H4 (cell line): Measurements from ENCODE around the gene CKMT1B. TPM values are rescaled to one million over a fixed set of nuclear protein-coding genes. Genes with fewer than 3 reads are reported as not detected.
"Not testable (repeated sequence)": the region's sequence is repeated elsewhere in the genome, so short reads cannot be mapped to it uniquely, and the experiment has no call there.

Experiments
- DNase-seq: peaks from one replicate; pipeline ENCODE4 v3.0.0-alpha.2; 2015; ENCODE audit warnings: low spot score
- total RNA-seq: library from RNA; depleted of rRNA; stranded (reverse); fragments of >200 nt; shearing (Covaris generic); gene quantifications from 2 replicates; pipeline ENCODE4 v1.2.3, GENCODE V29; 2014; rRNA removed

Gene CKMT1B
- total RNA-seq: 0.95 TPM in 1 of 2 replicates, not detected in the other

DNA sequence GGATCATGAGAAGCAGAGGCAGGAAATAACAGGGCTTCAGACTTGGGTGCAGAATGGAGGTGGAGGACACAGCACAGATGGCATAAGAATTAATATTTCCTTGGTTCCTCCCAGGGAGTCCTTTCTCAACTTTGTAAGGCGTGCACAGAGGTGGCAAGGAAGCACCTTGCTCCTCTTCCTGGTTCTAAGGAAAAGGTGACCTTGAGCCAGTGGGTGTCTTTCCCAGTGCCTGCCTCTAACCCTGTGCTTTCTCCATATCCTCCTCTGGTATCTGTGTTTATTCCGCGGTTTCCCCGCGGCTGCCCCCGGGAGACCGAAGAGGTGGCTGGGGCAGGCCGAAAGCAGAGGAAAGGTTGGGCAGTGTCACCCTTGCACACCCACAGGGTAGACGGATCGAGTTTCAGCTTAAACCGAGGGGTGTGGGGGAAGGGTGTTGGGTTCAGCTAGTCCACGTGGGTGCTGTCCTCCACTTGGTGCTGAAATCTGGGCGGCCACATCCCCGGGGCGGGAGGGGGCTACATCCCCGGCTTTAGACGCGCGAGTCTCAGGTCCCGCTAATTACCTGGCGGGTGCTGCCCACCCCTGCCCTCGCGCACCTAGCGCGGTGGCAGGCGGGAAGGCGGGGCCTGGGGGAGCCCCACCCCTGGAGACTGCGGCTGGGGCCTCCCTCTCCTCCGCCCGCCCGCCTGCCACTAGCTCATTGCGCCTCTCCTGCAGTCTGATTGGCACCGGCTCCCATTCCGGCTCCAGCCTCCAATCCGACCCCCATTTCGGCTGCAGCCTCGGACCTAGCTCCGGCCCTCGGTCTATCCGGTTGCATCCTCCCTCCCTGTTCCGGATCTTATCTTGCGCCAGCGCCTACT lies at the start of gene CKMT1B:
TSS of gene CKMT1B (plus strand) at position 700 of the 863 bp plus-strand sequence. CDS start 192 bp downstream, outside the sequence.
- not testable (repeated sequence) for DNase-seq

DNA sequence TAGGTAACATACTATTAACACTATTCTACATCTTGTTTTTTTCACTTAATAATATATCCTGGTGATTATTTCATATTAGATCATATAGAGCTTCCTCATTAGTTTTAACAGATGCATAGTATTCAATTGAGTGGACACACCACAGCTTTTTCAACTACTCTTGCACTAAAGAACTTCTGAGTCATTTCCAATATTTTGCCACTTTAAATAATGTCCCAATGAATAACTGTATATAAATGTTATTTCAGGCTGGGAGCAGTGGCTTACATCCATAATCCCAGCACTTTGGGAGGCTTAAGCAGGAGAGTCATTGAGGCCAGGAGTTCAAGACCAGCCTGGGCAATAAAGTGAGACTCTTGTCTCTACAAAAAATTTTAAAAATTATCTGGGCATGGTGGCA lies 49.6 kb upstream of the CKMT1B start:
- no peak for DNase-seq

DNA sequence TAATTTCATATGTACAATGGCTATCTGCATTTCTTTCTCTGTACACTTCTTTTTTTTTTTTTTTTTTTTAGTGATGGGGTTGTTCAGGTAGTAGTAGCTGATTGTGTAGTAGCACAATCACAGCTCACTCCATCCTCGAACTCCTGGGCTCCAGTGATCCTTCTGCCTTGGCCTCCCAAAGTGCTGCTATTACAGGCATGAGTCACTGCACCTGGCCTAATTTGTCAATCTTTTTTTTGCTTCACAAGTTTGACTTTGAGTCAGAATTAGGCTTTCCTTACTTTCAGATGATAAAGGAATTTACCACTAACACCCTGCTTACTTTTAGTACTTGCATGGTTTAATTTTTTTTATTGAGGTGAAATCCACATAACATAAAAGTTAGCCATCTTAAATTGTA lies 48.4 kb upstream of the CKMT1B start:
- no peak for DNase-seq

DNA sequence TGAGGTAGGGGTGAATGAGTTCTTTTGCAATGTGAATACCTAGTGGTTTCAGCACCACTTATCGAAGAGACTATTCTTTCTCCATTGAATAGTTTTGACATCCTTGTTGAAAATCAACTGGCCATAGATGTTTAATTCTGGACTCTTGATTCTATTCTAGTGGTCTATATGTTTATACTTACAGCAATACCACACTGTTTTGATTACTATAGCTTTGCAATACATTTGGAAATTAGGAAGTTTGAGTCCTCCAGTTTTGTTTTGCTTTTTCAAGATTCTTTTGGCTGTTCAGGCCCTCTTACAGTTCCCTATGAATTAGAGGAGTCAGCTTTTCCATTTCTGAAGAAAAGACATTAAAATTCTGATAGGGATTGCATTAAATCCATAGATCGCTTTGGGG lies 46.3 kb upstream of the CKMT1B start:
- no peak for DNase-seq

DNA sequence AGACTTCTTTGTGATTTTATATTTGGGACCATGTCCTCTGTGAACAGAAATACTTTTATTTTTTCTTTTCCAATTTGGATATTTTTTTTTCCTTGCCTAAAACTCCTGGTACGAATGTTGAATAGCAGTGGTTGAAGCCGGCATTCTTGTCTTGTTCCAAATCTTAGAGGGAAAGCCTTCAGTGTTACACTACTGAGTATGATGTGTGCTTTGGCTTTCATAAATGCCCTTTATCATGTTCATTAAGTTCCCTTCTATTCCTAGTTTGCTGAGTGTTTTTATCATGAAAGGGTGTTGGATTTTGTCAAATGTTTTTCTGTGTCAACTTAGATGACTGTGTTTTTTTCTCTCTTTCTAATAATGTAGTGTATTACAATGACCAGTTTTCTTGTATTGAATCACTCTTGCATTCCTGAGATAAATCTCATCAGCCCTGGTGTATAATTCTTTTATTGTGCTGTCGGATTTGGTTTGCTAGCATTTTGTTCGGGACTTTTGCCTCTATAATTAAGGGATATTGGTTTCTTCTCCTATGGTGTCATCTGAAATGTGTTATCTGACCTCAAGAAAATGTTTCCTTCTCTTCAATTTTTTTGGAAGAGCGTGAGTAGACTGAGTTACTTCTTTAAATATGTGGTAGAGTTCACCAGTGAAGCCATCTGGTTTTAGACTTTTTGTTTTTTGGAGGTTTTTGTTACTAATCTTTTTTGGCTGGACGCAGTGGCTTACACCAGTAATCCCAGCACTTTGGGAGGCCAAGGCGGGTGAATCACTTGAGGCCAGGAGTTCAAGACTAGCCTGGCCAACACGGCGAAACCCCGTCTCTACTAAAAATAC lies 43.1 kb upstream of the CKMT1B start:
- no peak for DNase-seq

DNA sequence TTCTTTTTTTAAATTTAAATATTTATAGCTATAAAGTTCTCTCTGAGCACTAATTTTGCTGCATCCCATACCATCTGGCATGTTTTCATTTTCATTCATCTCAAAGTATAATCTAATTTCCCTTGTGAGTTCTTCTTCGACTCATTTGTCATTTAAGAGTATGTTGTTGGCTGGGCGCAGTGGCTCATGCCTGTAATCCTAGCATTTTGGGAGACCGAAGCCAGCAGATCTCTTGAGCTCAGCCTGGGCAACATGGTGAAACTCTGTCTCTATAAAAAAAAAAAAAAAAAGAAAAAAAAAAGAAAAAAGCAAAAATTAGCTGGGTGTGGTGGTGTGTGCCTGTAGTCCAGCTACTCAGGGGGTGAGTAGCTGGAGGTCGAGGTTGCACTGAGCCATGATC lies 41.6 kb upstream of the CKMT1B start:
- DNase-seq: no peak

DNA sequence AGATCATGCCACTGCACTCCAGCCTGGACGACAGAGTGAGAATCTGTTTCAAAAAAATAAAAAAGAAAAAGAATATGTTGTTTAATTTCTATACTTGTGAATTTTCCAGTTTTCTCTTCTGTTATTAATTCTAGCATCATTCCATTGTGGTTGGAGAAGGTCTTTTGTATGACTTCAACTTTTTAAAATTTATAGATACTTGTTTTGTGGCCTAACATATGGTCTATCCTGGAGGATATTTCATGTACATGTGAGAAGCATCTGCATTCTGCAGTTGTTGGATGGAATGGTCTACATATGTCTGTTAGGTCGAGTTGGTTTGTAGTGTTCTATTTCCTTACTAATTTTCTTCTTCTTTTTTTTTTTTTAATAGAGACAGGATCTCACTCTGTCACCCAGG lies 40.8 kb upstream of the CKMT1B start:
- DNase-seq: no peak

DNA sequence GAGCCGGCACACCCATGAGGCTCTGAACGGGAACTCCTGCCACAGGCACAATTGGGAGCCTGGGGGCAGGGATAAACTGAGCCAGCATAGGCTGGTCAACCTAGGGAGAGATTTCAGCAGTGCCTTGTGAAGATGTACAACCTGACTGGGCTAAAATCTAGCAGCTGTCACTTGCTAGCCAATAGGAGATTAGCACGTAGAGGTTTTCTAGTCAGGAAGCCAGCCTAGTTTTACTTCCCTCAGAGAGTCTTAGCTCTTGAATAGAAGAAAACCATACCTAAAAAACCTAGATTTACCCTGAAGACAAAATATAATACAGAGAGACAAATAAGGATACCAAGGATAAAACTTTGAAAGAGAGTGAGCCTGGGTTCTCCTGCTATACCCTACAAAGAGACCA lies 31.1 kb upstream of the CKMT1B start:
- not testable (repeated sequence) for DNase-seq

DNA sequence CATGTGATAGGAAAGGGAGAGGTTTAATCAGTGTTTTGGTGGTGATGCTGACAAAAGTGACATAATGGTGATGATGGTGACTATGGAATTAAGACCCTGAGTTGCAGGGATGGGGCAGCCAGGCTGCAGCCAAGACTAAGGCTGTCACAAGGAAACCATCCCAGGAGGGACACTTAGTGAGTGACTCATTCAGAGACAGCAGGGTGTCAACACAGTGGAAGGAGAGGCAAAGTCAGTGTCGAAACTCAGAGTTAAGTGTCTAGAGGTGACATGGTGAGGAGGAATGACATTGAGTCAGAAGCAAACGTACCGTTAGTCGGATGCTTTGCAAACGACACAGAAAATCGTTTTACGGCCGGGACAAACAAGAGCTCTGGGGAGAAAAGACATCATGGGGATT lies 30.0 kb upstream of the CKMT1B start:
- DNase-seq: not testable (repeated sequence)

DNA sequence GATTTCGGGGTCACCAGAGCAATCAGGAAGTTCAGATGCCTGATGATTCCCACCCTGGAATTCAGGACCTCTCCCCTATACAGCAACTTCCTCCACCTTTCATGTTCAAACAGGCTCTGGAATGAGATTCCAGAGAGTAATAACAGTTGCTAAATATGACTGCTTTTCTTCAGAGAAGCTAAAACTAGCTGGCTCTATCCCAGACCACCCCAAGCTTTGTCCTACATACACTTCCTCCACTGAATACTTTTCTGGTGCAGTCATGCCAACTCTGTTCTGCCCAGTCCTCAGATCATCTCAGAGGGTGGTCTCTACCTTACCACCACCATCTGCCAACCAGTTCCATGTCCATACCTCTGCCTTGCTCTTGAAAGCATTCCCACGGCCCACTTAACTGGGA lies 27.2 kb upstream of the CKMT1B start:
- not testable (repeated sequence) for DNase-seq

DNA sequence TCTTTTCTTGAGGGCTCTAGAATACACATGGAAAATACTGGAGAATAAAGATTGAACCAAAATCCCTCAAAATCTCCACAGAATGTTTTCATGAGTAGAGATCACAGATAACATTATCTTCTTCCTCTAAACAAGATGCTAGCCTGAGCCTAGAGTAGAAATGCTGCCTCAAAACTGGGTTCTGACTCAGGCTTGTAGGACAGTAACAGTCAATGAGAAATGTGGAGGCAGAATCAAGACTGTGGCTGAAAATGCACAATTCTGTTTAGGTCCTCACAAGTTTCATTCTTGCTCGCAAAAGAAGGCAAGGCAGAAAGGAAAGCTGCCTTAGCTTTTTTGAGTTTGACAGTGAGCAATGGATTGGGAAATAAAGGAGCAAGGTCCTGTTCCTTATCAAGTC lies 19.2 kb upstream of the CKMT1B start:
- DNase-seq: not testable (repeated sequence)

DNA sequence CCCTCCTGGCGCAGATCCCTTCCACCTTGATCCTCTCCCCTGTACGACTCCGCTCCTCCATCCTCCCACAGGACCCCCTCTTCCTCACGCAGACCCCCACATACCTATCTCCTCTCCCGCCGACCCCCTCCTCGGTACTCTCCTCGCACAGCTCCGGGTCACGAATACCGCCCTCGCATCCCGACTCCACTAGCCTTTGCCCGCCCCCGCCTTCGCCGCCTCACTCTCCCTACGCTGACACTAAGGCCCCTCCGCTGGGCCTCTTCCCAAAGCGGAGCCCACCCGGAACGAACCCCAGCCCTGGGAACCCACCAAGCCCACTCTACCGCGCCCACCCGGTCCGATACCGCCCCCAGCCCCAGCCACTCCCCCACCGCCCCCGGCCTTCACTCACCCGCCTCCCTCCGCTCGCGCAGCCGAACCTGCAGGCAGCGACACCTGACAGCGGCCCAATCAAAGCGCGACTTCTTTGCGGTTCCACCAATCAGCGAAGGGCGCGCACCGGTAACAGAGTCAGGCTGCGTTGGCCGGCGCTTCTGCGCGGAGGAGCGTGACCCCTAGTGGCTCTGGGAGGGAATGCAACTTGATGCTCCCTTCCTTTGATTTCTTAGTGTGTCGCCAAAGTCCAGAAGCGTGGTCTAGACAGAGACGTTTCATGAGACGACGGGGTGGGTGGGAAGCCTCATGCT lies 3.9 kb upstream of the CKMT1B start, which contains the start of gene PPIP5K1:
TSS of gene PPIP5K1 (minus strand) at position 431 of the 689 bp plus-strand sequence. CDS start 5,704 bp downstream, outside the sequence.
- DNase-seq: not testable (repeated sequence)

DNA sequence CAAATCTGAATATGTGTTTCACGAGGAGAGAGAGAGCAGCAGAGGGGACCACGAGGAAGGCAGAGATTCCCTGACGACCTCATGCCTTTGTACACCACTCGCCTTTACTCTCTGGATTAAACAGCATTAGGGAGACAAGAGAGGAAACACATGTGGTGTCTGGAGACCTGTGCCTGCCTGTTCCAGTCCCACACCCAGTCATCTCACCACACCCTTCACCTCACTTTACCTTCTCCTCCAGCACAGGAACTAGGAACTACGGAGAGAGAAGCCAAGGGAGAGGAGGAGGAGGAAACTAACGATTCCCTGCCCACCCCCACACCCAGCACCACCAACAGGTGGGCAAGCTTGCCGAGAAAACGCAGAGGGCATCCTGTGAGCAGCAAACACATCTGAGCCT lies 986 bp upstream of the CKMT1B start:
- DNase-seq: not testable (repeated sequence)

DNA sequence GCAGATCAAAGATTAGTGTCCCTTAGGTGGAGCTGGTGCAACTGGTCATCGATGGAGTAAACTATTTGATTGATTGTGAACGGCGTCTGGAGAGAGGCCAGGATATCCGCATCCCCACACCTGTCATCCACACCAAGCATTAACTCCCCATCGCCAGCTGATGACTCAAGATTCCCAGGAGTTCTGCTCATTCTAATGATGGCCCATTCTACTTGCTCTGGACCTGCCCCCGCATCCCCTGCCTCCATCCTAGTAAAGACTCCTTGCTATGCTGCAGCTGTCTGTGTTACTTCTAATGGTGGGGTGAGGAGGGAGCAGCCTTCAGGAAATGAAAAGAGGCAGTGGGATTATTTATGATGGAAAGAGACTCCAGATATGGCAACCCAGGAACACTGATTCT lies 5.3 kb downstream of the CKMT1B start:
- not testable (repeated sequence) for DNase-seq

DNA sequence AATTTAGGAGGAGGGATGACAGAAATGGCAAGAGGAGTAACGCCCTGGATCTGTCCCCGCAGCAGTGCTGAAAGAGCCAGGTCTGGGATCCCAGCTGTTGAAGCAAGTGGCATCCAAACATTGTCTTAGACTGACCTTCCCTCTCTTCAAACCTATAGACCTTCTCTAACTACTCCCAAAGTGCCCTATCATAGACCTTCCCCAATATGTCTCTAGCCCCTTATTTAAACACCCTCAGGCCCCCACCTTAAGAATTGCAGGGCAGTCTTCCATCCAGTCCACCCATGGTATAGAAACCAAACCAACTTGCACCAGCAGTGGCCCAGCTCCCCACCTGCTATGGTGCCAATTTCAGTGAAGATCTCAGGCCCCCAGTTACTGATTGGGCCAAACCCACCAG lies 6.4 kb downstream of the CKMT1B start:
- not testable (repeated sequence) for DNase-seq

DNA sequence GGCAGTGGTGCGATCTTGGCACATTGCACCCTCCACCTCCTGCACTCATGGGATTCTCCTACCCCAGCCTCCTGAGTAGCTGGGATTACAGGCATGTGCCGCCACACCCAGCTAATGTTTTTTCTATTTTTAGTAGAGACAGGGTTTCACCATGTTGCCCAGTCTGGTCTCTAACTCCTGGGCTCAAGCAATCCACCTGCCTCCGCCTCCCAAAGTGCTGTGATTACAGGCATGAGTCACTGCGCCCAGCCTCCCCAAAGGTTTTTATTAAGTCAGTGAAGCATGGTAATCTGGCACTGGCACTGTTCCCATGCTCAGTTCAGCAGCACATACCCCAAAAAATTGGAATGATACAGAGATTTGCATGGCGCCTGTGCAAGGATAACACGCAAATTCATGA lies 8.4 kb downstream of the CKMT1B start:
- DNase-seq: peak; percentile 70

DNA sequence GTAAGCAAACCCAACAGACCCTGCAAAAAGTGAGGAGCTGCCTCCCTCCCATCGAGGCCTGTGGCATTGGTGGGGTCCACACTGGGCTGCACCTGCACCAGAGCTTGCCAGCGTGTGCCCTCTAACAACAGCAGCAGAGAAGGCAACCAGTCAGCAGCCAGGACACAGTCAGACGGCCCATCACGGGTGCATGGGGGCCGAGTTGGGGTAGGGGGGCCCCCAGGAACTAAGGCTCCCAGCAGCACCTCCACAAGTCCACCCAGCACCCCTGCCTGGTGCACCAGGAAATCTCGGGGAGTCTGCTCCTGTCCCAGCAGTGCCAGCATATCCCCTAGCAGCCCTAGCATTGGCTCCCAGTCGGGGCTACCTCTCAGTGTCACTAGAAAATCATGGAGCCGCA lies 23.9 kb downstream of the CKMT1B start:
- DNase-seq: not testable (repeated sequence)

DNA sequence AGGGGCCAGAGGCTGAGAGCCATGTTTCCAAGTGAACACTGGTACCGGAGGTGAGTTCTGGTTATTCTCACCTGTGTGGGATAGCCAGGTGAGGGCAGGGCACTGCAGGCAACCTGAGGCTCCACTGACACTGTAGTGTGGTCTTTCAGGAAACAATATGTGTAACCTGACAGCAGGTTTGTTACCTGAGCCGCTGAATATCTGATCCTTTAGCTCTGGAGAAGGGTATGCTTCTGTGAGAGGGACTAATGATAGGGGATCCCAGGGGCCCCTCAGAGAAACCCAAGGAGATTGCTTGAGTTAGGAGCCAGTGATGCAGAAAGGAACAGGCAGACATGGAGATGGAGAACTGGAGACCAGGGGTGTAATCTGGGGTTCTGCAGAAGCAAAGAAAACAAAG lies 24.9 kb downstream of the CKMT1B start, which contains the start of gene STRC:
TSS of gene STRC (minus strand) at position 101 of the 400 bp plus-strand sequence. CDS start at position 23, 78 bp downstream.
- not testable (repeated sequence) for DNase-seq

DNA sequence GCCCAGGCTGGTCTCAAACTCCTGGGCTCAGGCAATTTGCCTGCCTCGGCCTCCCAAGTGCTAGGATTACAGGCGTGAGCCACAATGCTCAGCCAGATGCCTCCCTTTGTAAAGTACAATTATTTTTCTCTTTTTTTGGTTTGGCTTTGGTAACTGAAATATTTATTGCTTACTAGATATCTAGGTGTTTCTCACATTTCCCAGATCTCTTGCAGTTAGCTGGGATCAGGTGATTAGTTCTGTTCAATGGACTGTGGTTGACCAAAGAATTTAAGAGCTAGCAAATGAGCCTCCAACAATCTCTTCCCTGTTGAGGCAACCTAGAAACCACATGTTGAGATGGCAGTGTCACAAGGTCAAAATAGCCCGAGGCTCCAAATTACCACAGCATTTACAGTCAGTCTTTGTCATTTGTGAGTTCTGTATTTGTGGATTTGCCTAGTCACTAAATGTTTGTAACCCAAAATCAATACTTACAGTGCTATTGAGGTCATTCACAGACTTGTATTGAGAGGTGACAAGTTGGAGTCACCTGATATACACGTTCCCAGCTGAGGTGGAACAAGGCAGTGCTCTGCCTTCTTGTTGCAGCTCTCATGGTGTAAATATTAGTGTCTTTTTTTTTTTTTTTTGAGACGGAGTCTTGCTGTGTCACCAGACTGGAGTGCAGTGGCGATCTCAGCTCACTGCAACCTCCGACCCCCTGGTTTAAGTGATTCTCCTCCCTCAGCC lies 28.4 kb downstream of the CKMT1B start:
- DNase-seq: peak; percentile 78

DNA sequence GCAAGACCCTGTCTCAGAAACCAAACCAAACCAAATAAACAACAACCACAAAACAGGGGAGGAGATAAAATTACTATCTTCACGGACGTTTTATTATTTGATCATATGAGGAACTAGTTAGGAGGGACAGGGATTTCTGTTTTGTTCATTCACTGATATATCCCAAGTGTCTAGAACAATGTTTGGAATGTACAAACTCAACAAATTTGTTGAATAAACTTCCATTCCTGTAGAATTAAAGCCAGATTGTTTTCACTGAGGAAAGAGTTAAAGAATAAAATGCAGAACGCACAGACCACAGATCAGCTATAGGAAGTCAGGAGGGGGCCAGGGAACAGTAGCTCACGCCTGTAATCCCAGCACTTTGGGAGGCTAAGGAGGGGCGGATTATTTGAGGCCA lies 31.3 kb downstream of the CKMT1B start:
- no peak for DNase-seq

DNA sequence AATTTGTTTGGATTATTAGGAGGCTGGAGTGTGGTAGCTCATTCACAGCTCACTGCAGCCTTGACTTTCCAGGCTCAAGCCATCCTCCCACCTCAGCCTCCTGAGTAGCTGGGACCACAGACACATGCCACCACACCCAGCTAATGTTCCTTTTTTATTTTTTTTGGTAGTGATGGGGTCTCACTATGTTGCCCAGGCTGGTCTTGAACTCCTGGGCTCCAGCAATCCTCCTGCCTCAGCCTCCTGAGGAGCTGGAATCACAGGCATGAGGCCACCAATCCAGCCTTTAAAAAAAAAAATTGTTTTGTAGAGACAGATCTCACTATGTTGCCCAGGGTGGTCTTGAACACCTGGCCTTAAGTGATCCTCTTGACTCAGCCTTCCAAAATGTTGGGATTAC lies 33.1 kb downstream of the CKMT1B start:
- not testable (repeated sequence) for DNase-seq
